ENCODE measurements around the gene UBASH3B. TPM values are rescaled to one million over a fixed set of nuclear protein-coding genes. Genes with fewer than 3 reads are reported as not detected.

UBASH3B gene
- total and polyA plus RNA-seq, 2 of the 13 experiments (the other 11 are each of a cell fraction or from before 2014, with no cell fraction given) = 4.4 to 7.6 TPM

GRCh38 chr11:122780296-122780949 is 124.9 kb downstream of the UBASH3B start:
- H3K27me3 ChIP-seq (ENCODE audit: control insufficient read depth in 1 of 2, insufficient read depth in 2 of 2, low read length in 2 of 2) = no peaks in the 10 kb centered on the region
- H3K79me2 ChIP-seq (ENCODE audit: insufficient read depth, low read length) = no peaks in the 10 kb centered on the region
- ChIA-PET POLR2A (no interaction called here), CTCF (ENCODE audit: low intra/inter-chr PET ratio, low total read pairs) (interaction anchor here (1.0 to 4.0 kb wide), 3 partner anchors 143 to 200 kb away, joined by 4 to 32 read pairs (median 5); no protein-coding TSS in a partner anchor)
- in situ Hi-C loops (cut with HindIII; ENCODE audit: extremely low pct_ligation_motif_present, low pct_unique_long_range_greater_than_20kb) = loop anchor here (5.0 kb wide), 1 partner anchor 148 kb away; no protein-coding TSS in a partner anchor
- no peak overlapping the region for H3K4me2 ChIP-seq (ENCODE audit: low read depth, low read length)
- TF ChIP-seq TCF7L2 (IDR thresholded peaks at IDR 0.05; ENCODE audit: low read depth, low read length) = no peak
- no peak for TF ChIP-seq ATF7 (IDR thresholded peaks at IDR 0.05)
- TF ChIP-seq ATF7 (CRISPR knock-in tag; IDR thresholded peaks at IDR 0.05) = no peak
- TF ChIP-seq PAWR (CRISPR knock-in tag; IDR thresholded peaks at IDR 0.05; ENCODE audit: borderline replicate concordance) = no peak
- H4K20me1 ChIP-seq (ENCODE audit: insufficient read depth, low read length) = no peaks in the 10 kb centered on the region
- no peaks in the 10 kb centered on the region for H3K4me1 ChIP-seq (ENCODE audit: insufficient read depth, low read length)
- no peak overlapping the region for H2AFZ ChIP-seq (ENCODE audit: low read length)
- no peaks in the 10 kb centered on the region for H3K9me3 ChIP-seq (ENCODE audit: low read length)
- H3K36me3 ChIP-seq (replicated peaks in 1 of 2; ENCODE audit: control insufficient read depth in 1 of 2, insufficient read depth in 2 of 2, low read length in 2 of 2) = peaks cover 2 to 8% of the 10 kb centered on the region in 2 experiments; a peak in 2 of 5 replicates
- DNase-seq (ENCODE audit: low spot score) (no peak), FAIRE-seq (no peak), ATAC-seq (peak; percentile 30; the same call in 1 of the 3 replicates)
- intact Hi-C loops (cut with micrococcal nuclease; ENCODE audit: unreplicated experiment) = loop anchor here (2.0 kb wide), 1 partner anchor 26 kb away; no protein-coding TSS in a partner anchor
- no peak overlapping the region for H3K27ac ChIP-seq (ENCODE audit: extremely low read length, insufficient read depth, low read length)
- no peak overlapping the region for H3K9ac ChIP-seq (ENCODE audit: insufficient read depth, low read depth, low read length)
- WGBS (ENCODE audit: low lambda C conversion rate) = 91% methylated on average over 10 of the region's 10 CpGs
- H3K4me3 ChIP-seq (replicated peaks in 1 of 3; ENCODE audit: insufficient read depth in 1 of 3, low read depth in 2 of 3, low read length in 3 of 3) = no peak overlapping the region
- BruUV-seq (replicated peaks) = no TSS peak

GRCh38 chr11:122781378-122782195 is 126.1 kb downstream of the UBASH3B start:
- H3K27me3 ChIP-seq (ENCODE audit: control insufficient read depth in 1 of 2, insufficient read depth in 2 of 2, low read length in 2 of 2) = no peaks in the 10 kb centered on the region
- H3K4me3 ChIP-seq (replicated peaks in 1 of 3; ENCODE audit: insufficient read depth in 1 of 3, low read depth in 2 of 3, low read length in 3 of 3) = no peak overlapping the region
- no peak overlapping the region for H3K4me2 ChIP-seq (ENCODE audit: low read depth, low read length)
- in situ Hi-C loops (cut with HindIII; ENCODE audit: extremely low pct_ligation_motif_present, low pct_unique_long_range_greater_than_20kb) (loop anchor here (5.0 kb wide), 1 partner anchor 149 kb away; no protein-coding TSS in a partner anchor), intact Hi-C loops (cut with micrococcal nuclease; ENCODE audit: unreplicated experiment) (loop anchor here (1.0 to 2.0 kb wide), 4 partner anchors 27 to 200 kb away; no protein-coding TSS in a partner anchor)
- no peaks in the 10 kb centered on the region for H3K4me1 ChIP-seq (ENCODE audit: insufficient read depth, low read length)
- WGBS (ENCODE audit: low lambda C conversion rate) = 44% methylated on average over 11 of the region's 12 CpGs
- H3K79me2 ChIP-seq (ENCODE audit: insufficient read depth, low read length) = no peaks in the 10 kb centered on the region
- no peak overlapping the region for H3K27ac ChIP-seq (ENCODE audit: extremely low read length, insufficient read depth, low read length)
- CTCF ChIA-PET (ENCODE audit: low intra/inter-chr PET ratio, low total read pairs) = interaction anchor here (1.0 to 4.0 kb wide), 4 partner anchors 144 to 201 kb away, joined by 4 to 32 read pairs (median 18); no protein-coding TSS in a partner anchor
- no TSS peak for BruUV-seq (replicated peaks)
- POLR2A ChIA-PET = no interaction called here
- H3K36me3 ChIP-seq (replicated peaks in 1 of 2; ENCODE audit: control insufficient read depth in 1 of 2, insufficient read depth in 2 of 2, low read length in 2 of 2) = peaks cover 2 to 8% of the 10 kb centered on the region in 2 experiments; a peak in 2 of 5 replicates
- H3K9ac ChIP-seq (ENCODE audit: insufficient read depth, low read depth, low read length) = no peak overlapping the region
- FAIRE-seq (peak; percentile 67), ATAC-seq (peak; percentile 99), DNase-seq (ENCODE audit: low spot score) (peak; percentile 58)
- H4K20me1 ChIP-seq (ENCODE audit: insufficient read depth, low read length) = no peaks in the 10 kb centered on the region
- H3K9me3 ChIP-seq (ENCODE audit: low read length) = no peaks in the 10 kb centered on the region
- no peak overlapping the region for H2AFZ ChIP-seq (ENCODE audit: low read length)
- TF ChIP-seq KDM2A (CRISPR knock-in tag; IDR thresholded peaks at IDR 0.05; ENCODE audit: borderline replicate concordance, low read depth) = peak; percentile 53; the same call in 1 of the 2 replicates
- no peak for TF ChIP-seq RXRA (CRISPR knock-in tag; IDR thresholded peaks at IDR 0.05)
- peak; percentile 75 for TF ChIP-seq XRCC5 (optimal IDR thresholded peaks at IDR 0.05; ENCODE audit: low read length)
- TF ChIP-seq NR2F6 (IDR thresholded peaks at IDR 0.05) = no peak
- peak; percentile 22; the same call in 1 of the 2 replicates for TF ChIP-seq NR2F6 (CRISPR knock-in tag; IDR thresholded peaks at IDR 0.05)
- 0 out of 2 replicates have a peak, but pooled peaks have one; percentile 26 for TF ChIP-seq SMAD3 (CRISPR knock-in tag; IDR thresholded peaks at IDR 0.05)
- TF ChIP-seq HOMEZ (CRISPR knock-in tag; IDR thresholded peaks at IDR 0.05; ENCODE audit: low read depth) = no peak
- peak in 1 of 2 experiments; percentile 35; a peak in 1 of 4 replicates for TF ChIP-seq MAFK (conservative IDR thresholded peaks at IDR 0.05 in 1 of 2, IDR thresholded peaks at IDR 0.05 in 1 of 2; ENCODE audit: low read length in 2 of 2)
- TF ChIP-seq MAFF (IDR thresholded peaks at IDR 0.05; ENCODE audit: low read depth, low read length) = peak; percentile 39
- TF ChIP-seq SMC3 (IDR thresholded peaks at IDR 0.05; ENCODE audit: low read length) = peak; percentile 93
- no peak for TF ChIP-seq ZFYVE20 (CRISPR knock-in tag; IDR thresholded peaks at IDR 0.05; ENCODE audit: borderline replicate concordance, low read depth)

All from HepG2 (cell line).